ENCODE results near the gene CCL20.
"Not testable (repeated sequence)": the region's sequence is repeated elsewhere in the genome, so short reads cannot be mapped to it uniquely, and the experiment has no call there.

Gene CCL20

GRCh38 chr2:227783404-227784138, 30.1 kb upstream of the CCL20 start:
- in situ Hi-C loops (cut with HindIII; ENCODE audit: low sequenced_read_pairs): loop anchor here (5.0 kb wide), 1 partner anchor 69 kb away; no protein-coding TSS in a partner anchor
- TF ChIP-seq CTCF (IDR thresholded peaks at IDR 0.05; ENCODE audit: low read depth, low read length, missing control alignments): no peak
- no peak overlapping the region for H3K4me3 ChIP-seq (ENCODE audit: low read depth, low read length)
- DNase-seq (ENCODE audit: low read depth): no peak

- no peak overlapping the region for H3K4me3 ChIP-seq (ENCODE audit: low read depth, low read length)
- TF ChIP-seq CTCF (IDR thresholded peaks at IDR 0.05; ENCODE audit: low read depth, low read length, missing control alignments): no peak
- in situ Hi-C loops (cut with HindIII; ENCODE audit: low sequenced_read_pairs): no loop called here
- DNase-seq (ENCODE audit: low read depth): no peak
Observed at GRCh38 chr2:227785293-227785692, 28.3 kb upstream of the CCL20 start.

GRCh38 chr2:227788561-227789018, 25.1 kb upstream of the CCL20 start:
- in situ Hi-C loops (cut with HindIII; ENCODE audit: low sequenced_read_pairs): no loop called here
- H3K4me3 ChIP-seq (ENCODE audit: low read depth, low read length): no peak overlapping the region
- no peak for DNase-seq (ENCODE audit: low read depth)
- TF ChIP-seq CTCF (IDR thresholded peaks at IDR 0.05; ENCODE audit: low read depth, low read length, missing control alignments): no peak

GRCh38 chr2:227789803-227790202, 23.8 kb upstream of the CCL20 start:
- no peak for TF ChIP-seq CTCF (IDR thresholded peaks at IDR 0.05; ENCODE audit: low read depth, low read length, missing control alignments)
- no peak for DNase-seq (ENCODE audit: low read depth)
- in situ Hi-C loops (cut with HindIII; ENCODE audit: low sequenced_read_pairs): no loop called here
- no peak overlapping the region for H3K4me3 ChIP-seq (ENCODE audit: low read depth, low read length)

- no peak for DNase-seq (ENCODE audit: low read depth)
- in situ Hi-C loops (cut with HindIII; ENCODE audit: low sequenced_read_pairs): no loop called here
- H3K4me3 ChIP-seq (ENCODE audit: low read depth, low read length): no peak overlapping the region
- TF ChIP-seq CTCF (IDR thresholded peaks at IDR 0.05; ENCODE audit: low read depth, low read length, missing control alignments): no peak
Observed at GRCh38 chr2:227793148-227793712, 20.4 kb upstream of the CCL20 start.

- in situ Hi-C loops (cut with HindIII; ENCODE audit: low sequenced_read_pairs): no loop called here
- TF ChIP-seq CTCF (IDR thresholded peaks at IDR 0.05; ENCODE audit: low read depth, low read length, missing control alignments): no peak
- no peak for DNase-seq (ENCODE audit: low read depth)
- no peak overlapping the region for H3K4me3 ChIP-seq (ENCODE audit: low read depth, low read length)
Observed at GRCh38 chr2:227796045-227796711, 17.5 kb upstream of the CCL20 start.

- DNase-seq (ENCODE audit: low read depth); H3K4me3 ChIP-seq (ENCODE audit: low read depth, low read length); in situ Hi-C loops (cut with HindIII; ENCODE audit: low sequenced_read_pairs): not testable (repeated sequence)
Observed at GRCh38 chr2:227796768-227797167, 16.9 kb upstream of the CCL20 start.
